Kidney glomerular epithelial cell (primary cell): ENCODE data around the gene SLX4IP.

Source experiments
- DNase-seq: peaks from one replicate; lab custom pipeline; 2025; lab: John Stamatoyannopoulos, UW

SLX4IP gene

GRCh38 chr20:10521836-10522235 lies 86.7 kb downstream of the SLX4IP start:
- DNase-seq = no peak

GRCh38 chr20:10522328-10522727 lies 87.2 kb downstream of the SLX4IP start:
- DNase-seq = no peak

- no peak for DNase-seq
Measured at GRCh38 chr20:10523443-10523842, 88.3 kb downstream of the SLX4IP start.

- DNase-seq = no peak
Measured at GRCh38 chr20:10524034-10524476, 89.0 kb downstream of the SLX4IP start.

- DNase-seq = peak; percentile 11
Measured at GRCh38 chr20:10524643-10525042, 89.5 kb downstream of the SLX4IP start.

- no peak for DNase-seq
Measured at GRCh38 chr20:10527781-10528180, 92.7 kb downstream of the SLX4IP start.

GRCh38 chr20:10530883-10531282 lies 95.8 kb downstream of the SLX4IP start:
- DNase-seq = no peak

GRCh38 chr20:10531848-10532247 lies 96.7 kb downstream of the SLX4IP start:
- DNase-seq = no peak

GRCh38 chr20:10532361-10532760 lies 97.3 kb downstream of the SLX4IP start:
- DNase-seq = no peak

GRCh38 chr20:10536531-10536930 lies 101.4 kb downstream of the SLX4IP start:
- DNase-seq = peak; percentile 30

GRCh38 chr20:10537850-10538480 lies 102.9 kb downstream of the SLX4IP start:
- no peak for DNase-seq

- no peak for DNase-seq
Measured at GRCh38 chr20:10538768-10539167, 103.7 kb downstream of the SLX4IP start.

- DNase-seq = no peak
Measured at GRCh38 chr20:10539818-10540553, 104.9 kb downstream of the SLX4IP start.

- DNase-seq = peak; percentile 97
Measured at GRCh38 chr20:10540636-10541493, 105.8 kb downstream of the SLX4IP start.

GRCh38 chr20:10541668-10542411 lies 106.7 kb downstream of the SLX4IP start:
- no peak for DNase-seq

- DNase-seq = no peak
Measured at GRCh38 chr20:10542442-10542841, 107.3 kb downstream of the SLX4IP start.

GRCh38 chr20:10543480-10543879 lies 108.4 kb downstream of the SLX4IP start:
- no peak for DNase-seq

- DNase-seq = peak; percentile 27
Measured at GRCh38 chr20:10547276-10548114, 112.4 kb downstream of the SLX4IP start.

- DNase-seq = no peak
Measured at GRCh38 chr20:10549511-10549910, 114.4 kb downstream of the SLX4IP start.

- no peak for DNase-seq
Measured at GRCh38 chr20:10550204-10551118, 115.4 kb downstream of the SLX4IP start.
